GM21360 (cell line): Measurements from ENCODE around the gene TAOK2.
"Not testable (repeated sequence)": the region's sequence is repeated elsewhere in the genome, so short reads cannot be mapped to it uniquely, and the experiment has no call there.

Experiments
- ATAC-seq: cut with Tn5 transposase; IDR thresholded peaks from one replicate; pipeline ENCODE4 v1.9.1; 2021; ENCODE audit warnings: mild to moderate bottlenecking, moderate library complexity; ENCODE audit not compliant: unreplicated experiment

The TAOK2 gene

GRCh38 chr16:30002614-30003346, 29.1 kb downstream of the TAOK2 start:
- ATAC-seq, result no peak

- no peak for ATAC-seq
Measured at GRCh38 chr16:30003670-30004423, 30.2 kb downstream of the TAOK2 start.

- no peak for ATAC-seq
Measured at GRCh38 chr16:30004424-30004776, 30.7 kb downstream of the TAOK2 start.

GRCh38 chr16:30004811-30005242, 31.2 kb downstream of the TAOK2 start:
- ATAC-seq, result no peak

GRCh38 chr16:30005341-30006094, 31.9 kb downstream of the TAOK2 start:
- no peak for ATAC-seq

- ATAC-seq, result no peak
Measured at GRCh38 chr16:30006095-30006473, 32.4 kb downstream of the TAOK2 start.

GRCh38 chr16:30006659-30007377, 33.1 kb downstream of the TAOK2 start:
- no peak for ATAC-seq

GRCh38 chr16:30007378-30007895, 33.8 kb downstream of the TAOK2 start:
- no peak for ATAC-seq

GRCh38 chr16:30009085-30009862, 35.6 kb downstream of the TAOK2 start:
- ATAC-seq, result no peak

GRCh38 chr16:30009990-30010843, 36.5 kb downstream of the TAOK2 start:
- ATAC-seq, result no peak

- ATAC-seq, result no peak
Measured at GRCh38 chr16:30010844-30011713, 37.4 kb downstream of the TAOK2 start, which contains the start of gene DOC2A. Gene DOC2A, minus strand, starts transcription at chr16:30011027. Its CDS starts 805 bp downstream, at chr16:30010222.

- no peak for ATAC-seq
Measured at GRCh38 chr16:30011714-30012504, 38.2 kb downstream of the TAOK2 start.

- ATAC-seq, result not testable (repeated sequence)
Measured at GRCh38 chr16:30012598-30012997, 38.9 kb downstream of the TAOK2 start.

- ATAC-seq, result not testable (repeated sequence)
Measured at GRCh38 chr16:30015450-30015849, 41.8 kb downstream of the TAOK2 start.

- no peak for ATAC-seq
Measured at GRCh38 chr16:30016555-30017276, 43.0 kb downstream of the TAOK2 start.

GRCh38 chr16:30017277-30017656, 43.6 kb downstream of the TAOK2 start:
- ATAC-seq, result no peak

GRCh38 chr16:30017937-30018336, 44.3 kb downstream of the TAOK2 start:
- ATAC-seq, result not testable (repeated sequence)
